Effector memory CD8-positive, alpha-beta T cell (primary cell): ENCODE results near the gene HACL1.

Experiments
- ATAC-seq: fragments of 150-1000 bp; cut with Tn5 transposase; replicated peaks from 2 replicates; pipeline ENCODE4 v1.10.0; 2021; ENCODE audit warnings: mild to moderate bottlenecking, moderate library complexity
- DNase-seq, 3 experiments: peaks; one replicate each; pipeline ENCODE4 v3.0.0; 2021
- H3K27ac Mint-ChIP-seq, 2 donors: one replicate each; pipeline ENCODE4 v1.8.0; 2022; ENCODE audit warnings: mild to moderate bottlenecking in 2 of 2, mixed read lengths in 2 of 2, moderate library complexity in 2 of 2
- H3K27me3 Mint-ChIP-seq, 2 donors: one replicate each; pipeline ENCODE4 v1.8.0; 2022; ENCODE audit warnings: mixed read lengths in 2 of 2
- H3K36me3 Mint-ChIP-seq: one replicate; pipeline ENCODE4 v1.8.0; 2022; ENCODE audit warnings: mild to moderate bottlenecking, moderate library complexity, mixed read lengths; ENCODE audit not compliant: insufficient read depth
- H3K4me1 Mint-ChIP-seq, 2 donors: one replicate each; pipeline ENCODE4 v1.8.0; 2022; ENCODE audit warnings: low read depth in 2 of 2, mixed read lengths in 2 of 2
- H3K4me3 Mint-ChIP-seq, 2 donors: one replicate each; pipeline ENCODE4 v1.8.0; 2022; ENCODE audit warnings: mild to moderate bottlenecking in 2 of 2, mixed read lengths in 2 of 2, moderate library complexity in 2 of 2
- H3K9me3 Mint-ChIP-seq, 2 donors: one replicate each; pipeline ENCODE4 v1.8.0; 2022; ENCODE audit warnings: mixed read lengths in 2 of 2

HACL1 gene

GRCh38 chr3:15585111-15585845, 16.1 kb downstream of the HACL1 start:
- H3K36me3 Mint-ChIP-seq: peaks cover 78% of the 10 kb centered on the region
- peaks cover 0 to 5% of the 10 kb centered on the region in 2 donors for H3K4me1 Mint-ChIP-seq
- no peak overlapping the region for H3K27ac Mint-ChIP-seq
- H3K27me3 Mint-ChIP-seq: no peaks in the 10 kb centered on the region
- ATAC-seq (no peak), DNase-seq (no peak)
- no peaks in the 10 kb centered on the region for H3K9me3 Mint-ChIP-seq
- no peak overlapping the region for H3K4me3 Mint-ChIP-seq

GRCh38 chr3:15581471-15582394, 19.6 kb downstream of the HACL1 start:
- ATAC-seq: no peak
- DNase-seq: no peak
- no peak overlapping the region for H3K27ac Mint-ChIP-seq
- H3K4me1 Mint-ChIP-seq: peaks cover 0 to 7% of the 10 kb centered on the region in 2 donors
- no peak overlapping the region for H3K4me3 Mint-ChIP-seq
- H3K27me3 Mint-ChIP-seq: no peaks in the 10 kb centered on the region
- no peaks in the 10 kb centered on the region for H3K9me3 Mint-ChIP-seq
- peaks cover 78% of the 10 kb centered on the region for H3K36me3 Mint-ChIP-seq

DNA sequence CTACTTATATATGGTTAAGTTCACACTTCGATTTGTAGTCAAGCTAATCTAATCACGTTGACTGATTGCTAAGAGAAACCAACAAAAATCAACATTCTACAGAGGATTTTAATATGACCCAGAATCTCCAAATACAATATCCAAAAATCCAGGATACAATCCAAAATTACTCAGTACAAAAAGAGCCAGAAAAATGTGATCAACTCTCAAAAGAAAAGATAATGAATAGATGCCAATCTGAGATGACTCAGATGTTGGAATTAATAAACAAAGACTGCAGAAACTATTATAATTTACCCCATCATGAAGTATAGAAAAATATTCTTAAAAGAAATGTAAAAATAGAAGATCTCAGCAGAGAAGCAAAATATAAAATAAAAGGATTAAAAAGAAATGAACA, 22.3 kb downstream of the HACL1 start:
- H3K27ac Mint-ChIP-seq: peak overlapping the region in 1 of 2 donors; percentile 60
- H3K4me3 Mint-ChIP-seq: no peak overlapping the region
- H3K27me3 Mint-ChIP-seq: no peaks in the 10 kb centered on the region
- no peaks in the 10 kb centered on the region for H3K9me3 Mint-ChIP-seq
- ATAC-seq: no peak
- no peak for DNase-seq
- H3K4me1 Mint-ChIP-seq: peaks cover 0 to 4% of the 10 kb centered on the region in 2 donors
- H3K36me3 Mint-ChIP-seq: peaks cover 56% of the 10 kb centered on the region

DNA sequence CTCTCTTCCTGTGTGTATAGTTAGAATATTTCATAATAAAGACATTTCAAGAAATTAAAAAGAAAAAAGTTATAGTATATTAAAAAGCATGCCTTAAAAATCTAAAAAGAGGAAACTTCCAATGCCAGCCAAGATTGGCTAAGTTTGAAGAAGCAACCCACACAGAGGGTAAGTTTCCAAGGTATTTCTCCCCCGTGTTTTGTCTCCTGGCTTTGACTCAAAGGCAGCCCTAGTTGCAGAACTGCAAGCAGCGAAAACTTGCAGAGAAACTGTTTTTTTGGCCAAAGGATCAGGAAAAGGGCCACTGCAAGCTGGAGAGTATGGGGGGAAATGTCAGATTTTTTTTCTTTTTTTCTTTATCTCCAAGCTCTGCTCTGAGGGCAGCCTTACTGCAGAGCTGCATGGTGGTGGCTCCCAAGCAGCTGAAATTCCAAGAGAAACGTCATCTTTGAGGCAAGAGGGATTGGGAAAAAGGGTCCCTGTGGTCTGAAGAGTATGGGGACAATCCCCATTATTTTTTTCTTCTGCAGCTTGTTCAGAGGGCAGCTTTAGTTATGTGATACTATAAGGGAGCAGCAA, 23.0 kb downstream of the HACL1 start:
- ATAC-seq (no peak), DNase-seq (no peak)
- no peaks in the 10 kb centered on the region for H3K27me3 Mint-ChIP-seq
- H3K4me1 Mint-ChIP-seq: peaks cover 0 to 4% of the 10 kb centered on the region in 2 donors
- peaks cover 51% of the 10 kb centered on the region for H3K36me3 Mint-ChIP-seq
- peak overlapping the region in 1 of 2 donors; percentile 60 for H3K27ac Mint-ChIP-seq
- H3K4me3 Mint-ChIP-seq: no peak overlapping the region
- H3K9me3 Mint-ChIP-seq: no peaks in the 10 kb centered on the region

DNA sequence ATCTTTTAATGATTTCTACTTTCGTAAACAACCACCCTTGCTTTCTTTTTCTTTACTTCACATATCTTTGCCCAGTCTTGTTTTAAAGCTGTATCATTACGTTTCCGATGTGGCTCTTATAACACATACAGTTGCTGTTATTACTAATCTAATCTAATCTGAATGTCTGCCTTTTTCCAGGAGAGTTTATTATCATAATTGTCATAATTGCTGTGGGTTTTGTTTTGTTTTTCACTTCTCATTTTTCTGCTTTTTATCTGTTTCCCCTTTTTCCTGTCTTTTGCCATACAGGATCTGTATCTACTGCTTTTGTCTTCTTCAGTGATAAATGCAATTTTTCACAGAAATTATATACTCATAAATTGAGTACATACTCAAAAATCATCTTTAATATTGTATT, 24.9 kb downstream of the HACL1 start:
- Mint-ChIP-seq H3K4me3 (no peak overlapping the region), H3K9me3 (no peaks in the 10 kb centered on the region), H3K36me3 (peaks cover 51% of the 10 kb centered on the region), H3K27ac (no peak overlapping the region), H3K27me3 (no peaks in the 10 kb centered on the region), H3K4me1 (peaks cover 0 to 4% of the 10 kb centered on the region in 2 donors)
- ATAC-seq (no peak), DNase-seq (no peak)

- DNase-seq (no peak), ATAC-seq (no peak)
- Mint-ChIP-seq H3K4me3 (no peak overlapping the region), H3K4me1 (peaks cover 0 to 5% of the 10 kb centered on the region in 2 donors), H3K27ac (no peak overlapping the region), H3K27me3 (no peaks in the 10 kb centered on the region), H3K36me3 (peaks cover 52% of the 10 kb centered on the region), H3K9me3 (no peaks in the 10 kb centered on the region)
Measured at GRCh38 chr3:15575446-15575845, 25.9 kb downstream of the HACL1 start.

DNA sequence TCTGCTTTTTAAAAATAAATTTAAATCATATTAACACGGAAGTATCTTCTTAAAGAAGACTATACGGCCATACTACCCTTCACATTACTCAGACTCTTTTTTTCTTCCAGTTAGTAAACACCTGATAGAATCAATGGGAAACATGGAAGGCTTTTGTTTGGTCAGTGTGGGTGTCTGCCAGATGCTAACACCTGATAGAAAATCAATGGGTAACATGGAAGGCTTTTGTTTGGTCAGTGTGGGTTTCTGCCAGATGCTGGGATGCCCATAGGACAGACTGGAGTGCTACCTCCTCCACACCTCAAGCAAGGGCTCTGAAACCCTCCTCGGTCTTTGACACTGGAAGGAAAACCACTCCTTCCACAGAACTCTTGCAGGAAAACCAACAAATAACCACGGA, 29.2 kb downstream of the HACL1 start:
- Mint-ChIP-seq H3K4me1 (peaks cover 5 to 8% of the 10 kb centered on the region in 2 donors), H3K9me3 (no peaks in the 10 kb centered on the region), H3K27me3 (no peaks in the 10 kb centered on the region), H3K27ac (no peak overlapping the region), H3K36me3 (peaks cover 52% of the 10 kb centered on the region), H3K4me3 (no peak overlapping the region)
- ATAC-seq (no peak), DNase-seq (no peak)

DNA sequence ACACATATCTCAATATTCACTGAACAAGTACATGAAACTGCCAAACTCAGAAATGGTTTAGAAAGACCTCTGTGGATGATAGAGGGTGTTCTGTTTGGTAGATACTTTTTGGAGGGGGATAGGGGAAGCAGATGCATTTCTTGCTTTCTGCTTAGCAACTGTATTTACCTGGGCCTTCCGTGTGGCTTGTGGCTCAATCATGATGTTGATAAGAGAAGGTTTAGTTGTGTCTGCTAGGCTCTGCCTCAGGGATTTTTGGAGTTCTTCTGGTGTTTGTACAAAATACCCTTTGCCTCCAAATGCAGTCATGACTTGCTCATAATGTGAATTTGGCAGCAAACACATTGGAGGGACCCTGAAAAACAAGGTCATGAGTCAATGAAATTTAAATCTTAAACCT, 38.2 kb downstream of the HACL1 start:
- Mint-ChIP-seq H3K4me3 (no peak overlapping the region), H3K4me1 (peaks cover 0 to 8% of the 10 kb centered on the region in 2 donors), H3K27ac (peak overlapping the region in 1 of 2 donors; percentile 63), H3K9me3 (no peaks in the 10 kb centered on the region), H3K36me3 (peaks cover 56% of the 10 kb centered on the region), H3K27me3 (no peaks in the 10 kb centered on the region)
- DNase-seq: no peak
- no peak for ATAC-seq

GRCh38 chr3:15562560-15562959, 38.8 kb downstream of the HACL1 start:
- ATAC-seq (no peak), DNase-seq (no peak)
- H3K36me3 Mint-ChIP-seq: peaks cover 50% of the 10 kb centered on the region
- H3K4me1 Mint-ChIP-seq: peaks cover 3% of the 10 kb centered on the region in 2 donors
- H3K27me3 Mint-ChIP-seq: no peaks in the 10 kb centered on the region
- no peak overlapping the region for H3K4me3 Mint-ChIP-seq
- H3K27ac Mint-ChIP-seq: peak overlapping the region in 1 of 2 donors; percentile 63
- no peaks in the 10 kb centered on the region for H3K9me3 Mint-ChIP-seq

DNA sequence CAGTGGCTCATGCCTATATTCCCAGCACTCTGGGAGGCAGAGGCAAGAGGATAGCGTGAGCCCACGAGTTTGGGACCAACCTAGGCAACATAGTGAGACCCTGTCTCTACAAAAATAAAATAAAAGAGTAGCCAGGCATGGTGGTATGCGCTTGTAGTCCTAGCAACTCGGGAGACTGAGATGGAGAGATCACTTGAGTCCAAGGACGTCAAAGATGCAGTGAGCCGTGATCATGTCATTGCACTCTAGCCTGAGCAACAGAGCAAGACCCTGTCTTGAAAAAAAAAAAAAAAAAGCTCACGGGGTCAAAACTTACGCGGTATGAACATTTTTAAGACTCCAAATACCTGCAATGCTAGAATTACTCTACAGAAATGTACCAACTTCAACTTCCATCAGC, 42.8 kb downstream of the HACL1 start:
- H3K4me1 Mint-ChIP-seq: peaks cover 10 to 12% of the 10 kb centered on the region in 2 donors
- H3K27me3 Mint-ChIP-seq: no peaks in the 10 kb centered on the region
- no peak overlapping the region for H3K4me3 Mint-ChIP-seq
- no peaks in the 10 kb centered on the region for H3K9me3 Mint-ChIP-seq
- ATAC-seq (no peak), DNase-seq (no peak)
- peaks cover 14% of the 10 kb centered on the region for H3K36me3 Mint-ChIP-seq
- H3K27ac Mint-ChIP-seq: no peak overlapping the region

- peak; percentile 70 to 72 (median 71) for DNase-seq
Measured at GRCh38 chr3:15557511-15557946, 43.8 kb downstream of the HACL1 start.

GRCh38 chr3:15556512-15556911, 44.9 kb downstream of the HACL1 start:
- Mint-ChIP-seq H3K9me3 (no peaks in the 10 kb centered on the region), H3K4me1 (peaks cover 10 to 17% of the 10 kb centered on the region in 2 donors), H3K4me3 (peak overlapping the region; percentile 12 to 41), H3K36me3 (peaks cover 5% of the 10 kb centered on the region), H3K27ac (peak overlapping the region; percentile 67 to 70), H3K27me3 (no peaks in the 10 kb centered on the region)
- ATAC-seq (peak; percentile 56), DNase-seq (no peak)

More at GRCh38 chr3:15557511-15557946, 43.8 kb downstream of the HACL1 start:
- no peaks in the 10 kb centered on the region for H3K9me3 Mint-ChIP-seq
- peak; percentile 95 for ATAC-seq
- H3K4me1 Mint-ChIP-seq: peaks cover 10 to 12% of the 10 kb centered on the region in 2 donors
- no peak overlapping the region for H3K27ac Mint-ChIP-seq
- peak overlapping the region in 1 of 2 donors; percentile 4 for H3K4me3 Mint-ChIP-seq
- H3K36me3 Mint-ChIP-seq: peaks cover 5% of the 10 kb centered on the region
- H3K27me3 Mint-ChIP-seq: no peaks in the 10 kb centered on the region

DNA sequence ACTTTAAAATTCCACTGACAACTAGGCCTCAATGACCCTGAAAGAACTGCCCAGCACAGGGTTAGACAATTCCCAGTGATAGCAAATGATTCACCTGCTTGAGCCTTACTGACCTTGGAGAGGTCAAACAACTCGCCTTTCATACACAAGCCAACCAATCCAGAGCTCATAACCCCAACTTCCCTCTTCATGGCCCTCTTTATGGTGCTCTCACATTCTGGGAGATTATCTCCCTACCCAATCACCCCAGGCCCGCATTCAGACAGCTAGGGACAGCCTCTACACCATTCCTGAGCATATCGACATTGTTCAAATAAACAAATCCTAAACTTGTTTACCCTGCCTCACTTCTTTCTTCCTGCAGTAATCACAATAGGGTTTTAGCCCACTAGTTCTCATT, 47.6 kb downstream of the HACL1 start:
- Mint-ChIP-seq H3K36me3 (no peaks in the 10 kb centered on the region), H3K27ac (peak overlapping the region in 1 of 2 donors; percentile 53), H3K4me1 (peaks cover 10 to 17% of the 10 kb centered on the region in 2 donors), H3K9me3 (no peaks in the 10 kb centered on the region), H3K4me3 (no peak overlapping the region), H3K27me3 (no peaks in the 10 kb centered on the region)
- ATAC-seq: no peak
- DNase-seq: no peak
